Subcutaneous adipose tissue (tissue), 4 donors: ENCODE data around the gene NTRK2. TPM values are rescaled to one million over a fixed set of nuclear protein-coding genes. Genes with fewer than 3 reads are reported as not detected.

Experiments
- CTCF ChIP-seq: fragments of 450-650 bp; IDR thresholded peaks from one replicate; pipeline ENCODE4 v1.5.1; 2016; ENCODE audit warnings: low read depth, mild to moderate bottlenecking, control low read depth, antibody characterized with exemption, moderate library complexity
- total RNA-seq, 4 donors: library from RNA; depleted of rRNA; stranded (reverse); fragments of >200 nt; gene quantifications; one replicate each; pipeline ENCODE4 v1.1.0, GENCODE V29; 2016

The NTRK2 gene
- total RNA-seq, 4 donors from 2014 or later, result 51.5 to 105 (median 66.8) TPM

GRCh38 chr9:84778570-84778969, 109.0 kb downstream of the NTRK2 start:
- no peak for TF ChIP-seq CTCF

GRCh38 chr9:84779883-84780282, 110.4 kb downstream of the NTRK2 start:
- no peak for TF ChIP-seq CTCF

- TF ChIP-seq CTCF, result no peak
These were observed 110.9 kb downstream of the NTRK2 start for GRCh38 chr9:84780385-84780784.

- TF ChIP-seq CTCF, result no peak
These were observed 111.9 kb downstream of the NTRK2 start for GRCh38 chr9:84781458-84781857.

GRCh38 chr9:84781931-84782866, 112.7 kb downstream of the NTRK2 start:
- no peak for TF ChIP-seq CTCF

- TF ChIP-seq CTCF, result no peak
These were observed 116.4 kb downstream of the NTRK2 start for GRCh38 chr9:84785792-84786547.

- no peak for TF ChIP-seq CTCF
These were observed 119.4 kb downstream of the NTRK2 start for GRCh38 chr9:84788803-84789462.
